H1 (cell line): ENCODE measurements around the gene FGF19. TPM values are rescaled to one million over a fixed set of nuclear protein-coding genes. Genes with fewer than 3 reads are reported as not detected.

Source experiments
- CTCF ChIA-PET: fragments of 300-600 bp; sonication (Branson Sonifier 250); formaldehyde crosslinking; loops from one replicate; lab custom pipeline; 2021; ENCODE audit not compliant: partially characterized antibody; lab: Charles Lee
- POLR2A ChIA-PET: fragments of 300-600 bp; sonication (Branson Sonifier 250); formaldehyde crosslinking; loops from one replicate; lab custom pipeline; 2021; ENCODE audit warnings: inconsistent platforms; ENCODE audit not compliant: partially characterized antibody; lab: Charles Lee
- DNase-seq, 2 experiments: peaks; one replicate each; pipeline versions ENCODE4 v3.0.0 to v3.0.0-alpha.2; 2010 to 2022; ENCODE audit warnings: low spot score in 2 of 2, low read depth in 1 of 2, mixed read lengths in 1 of 2
- FAIRE-seq: peaks from 2 replicates; lab custom pipeline; 2011; peaks lifted over from hg19 to GRCh38; lab: Jason Lieb, UNC
- H2AFZ ChIP-seq: 2 replicates; pipeline ENCODE4 v1.8.1; 2012; ENCODE audit warnings: low read length, inconsistent platforms
- H2AK5ac ChIP-seq: 2 replicates; pipeline ENCODE4 v1.6.1; 2013; ENCODE audit warnings: low read depth, low read length
- H2BK120ac ChIP-seq: replicated peaks from 2 replicates; pipeline ENCODE3; 2013; ENCODE audit warnings: low read depth, low read length, inconsistent platforms
- H2BK12ac ChIP-seq: 2 replicates; pipeline ENCODE4 v1.6.1; 2013; ENCODE audit warnings: low read depth, low read length
- H2BK15ac ChIP-seq: 2 replicates; pipeline ENCODE4 v1.6.1; 2013; ENCODE audit warnings: low read length
- H2BK20ac ChIP-seq: 2 replicates; pipeline ENCODE4 v1.6.1; 2013; ENCODE audit warnings: low read length
- H2BK5ac ChIP-seq: 2 replicates; pipeline ENCODE4 v1.6.1; 2013; ENCODE audit warnings: low read depth, low read length
- H3K14ac ChIP-seq: 2 replicates; pipeline ENCODE4 v1.6.1; 2013; ENCODE audit warnings: inconsistent platforms; ENCODE audit not compliant: insufficient read length
- H3K18ac ChIP-seq: 2 replicates; pipeline ENCODE4 v1.6.1; 2013; ENCODE audit warnings: low read length; ENCODE audit errors: extremely low read depth
- H3K23ac ChIP-seq: 2 replicates; pipeline ENCODE4 v1.6.1; 2013; ENCODE audit warnings: inconsistent platforms; ENCODE audit not compliant: insufficient read length
- H3K23me2 ChIP-seq: 2 replicates; pipeline ENCODE4 v1.6.1; 2013; ENCODE audit warnings: low read depth, low read length
- H3K27ac ChIP-seq: 2 replicates; pipeline ENCODE4 v1.6.1; 2011; ENCODE audit warnings: low read depth, low read length, inconsistent platforms
- H3K27me3 ChIP-seq, 4 experiments: replicated peaks in 1 of 4; 1 replicate in 1 of 4; 2 replicates in 3 of 4; pipeline versions ENCODE4 v1.6.1 to v1.8.1; 2011 to 2013; ENCODE audit warnings: low read length in 3 of 4, mild to moderate bottlenecking in 3 of 4, inconsistent platforms in 2 of 4, mixed read lengths in 2 of 4, moderate library complexity in 1 of 4; ENCODE audit not compliant: control insufficient read depth in 3 of 4, insufficient read depth in 3 of 4; ENCODE audit errors: extremely low read depth in 1 of 4
- H3K36me3 ChIP-seq, 4 experiments: 2 replicates each; pipeline versions ENCODE4 v1.6.1 to v1.8.1; 2011 to 2013; ENCODE audit warnings: mild to moderate bottlenecking in 4 of 4, low read length in 3 of 4, moderate library complexity in 2 of 4, control low read depth in 1 of 4, inconsistent platforms in 1 of 4; ENCODE audit not compliant: insufficient read depth in 4 of 4, control insufficient read depth in 2 of 4
- H3K4ac ChIP-seq: replicated peaks from 2 replicates; pipeline ENCODE3; 2013; ENCODE audit warnings: low read length, low read depth, mixed read lengths, inconsistent platforms; ENCODE audit not compliant: insufficient read length
- H3K4me1 ChIP-seq, 4 experiments: replicated peaks in 1 of 4; 1 replicate in 1 of 4; 2 replicates in 3 of 4; pipeline versions ENCODE4 v1.6.1 to v1.8.1; 2011 to 2013; ENCODE audit warnings: low read length in 3 of 4, inconsistent platforms in 2 of 4, mixed read lengths in 1 of 4; ENCODE audit not compliant: insufficient read depth in 4 of 4, control insufficient read depth in 3 of 4
- H3K4me2 ChIP-seq, 2 experiments: 2 replicates each; pipeline versions ENCODE4 v1.6.1 to v1.8.1; 2011 to 2013; ENCODE audit warnings: low read depth in 2 of 2, low read length in 2 of 2, control low read depth in 1 of 2, inconsistent platforms in 1 of 2, mild to moderate bottlenecking in 1 of 2; ENCODE audit not compliant: insufficient read depth in 1 of 2
- H3K4me3 ChIP-seq, 4 experiments: fragments of 200-600, 300-600 bp in 1 of 4; sonication (generic), shearing (Covaris generic), sonication (Bioruptor Twin) in 1 of 4; 2 replicates each; pipeline versions ENCODE4 v1.5.1 to v1.8.1; 2011 to 2016; ENCODE audit warnings: low read length in 4 of 4, low read depth in 3 of 4, control low read depth in 2 of 4, inconsistent platforms in 2 of 4, mild to moderate bottlenecking in 2 of 4, mixed read lengths in 1 of 4, moderate library complexity in 1 of 4; ENCODE audit not compliant: insufficient read depth in 2 of 4; ENCODE audit errors: extremely low read depth in 1 of 4
- H3K56ac ChIP-seq: replicated peaks from 2 replicates; pipeline ENCODE3; 2013; ENCODE audit warnings: low read depth, mild to moderate bottlenecking, mixed read lengths, low read length, inconsistent platforms; ENCODE audit not compliant: insufficient read length
- H3K79me1 ChIP-seq: 2 replicates; pipeline ENCODE4 v1.6.1; 2013; ENCODE audit warnings: low read depth, low read length, control low read depth
- H3K79me2 ChIP-seq, 2 experiments: 2 replicates each; pipeline versions ENCODE4 v1.6.1 to v1.8.1; 2012 to 2013; ENCODE audit warnings: low read length in 2 of 2, mild to moderate bottlenecking in 2 of 2, inconsistent platforms in 1 of 2; ENCODE audit not compliant: insufficient read depth in 2 of 2, control insufficient read depth in 1 of 2
- H3K9ac ChIP-seq, 4 experiments: replicated peaks in 1 of 4; 1 replicate in 1 of 4; 2 replicates in 3 of 4; pipeline versions ENCODE4 v1.6.1 to v1.8.1; 2011 to 2013; ENCODE audit warnings: low read depth in 3 of 4, low read length in 3 of 4, control low read depth in 2 of 4, mild to moderate bottlenecking in 2 of 4, moderate library complexity in 2 of 4, inconsistent platforms in 1 of 4; ENCODE audit errors: extremely low read depth in 1 of 4
- H3K9me3 ChIP-seq, 2 experiments: 2 replicates each; pipeline versions ENCODE4 v1.6.1 to v1.8.1; 2012 to 2013; ENCODE audit warnings: mild to moderate bottlenecking in 2 of 2, moderate library complexity in 2 of 2, control low read depth in 1 of 2, inconsistent platforms in 1 of 2, low read depth in 1 of 2, low read length in 1 of 2, mixed read lengths in 1 of 2; ENCODE audit not compliant: insufficient read depth in 2 of 2
- H4K20me1 ChIP-seq, 2 experiments: replicated peaks in 1 of 2; 2 replicates each; pipeline versions ENCODE3 to v1.8.1; 2011 to 2013; ENCODE audit warnings: inconsistent platforms in 2 of 2, low read length in 2 of 2, mild to moderate bottlenecking in 1 of 2; ENCODE audit not compliant: insufficient read depth in 2 of 2, control insufficient read depth in 1 of 2
- H4K5ac ChIP-seq: 2 replicates; pipeline ENCODE4 v1.6.1; 2013; ENCODE audit warnings: low read length, low read depth, mixed read lengths, inconsistent platforms; ENCODE audit not compliant: insufficient read length
- H4K8ac ChIP-seq: 2 replicates; pipeline ENCODE4 v1.8.0; 2013; ENCODE audit warnings: mild to moderate bottlenecking, moderate library complexity, low read length, inconsistent platforms; ENCODE audit not compliant: insufficient read depth; ENCODE audit errors: extremely low read depth
- H4K91ac ChIP-seq: replicated peaks from 2 replicates; pipeline ENCODE3; 2013; ENCODE audit warnings: low read length, mixed read lengths, inconsistent platforms; ENCODE audit not compliant: insufficient read length
- BACH1 ChIP-seq: IDR thresholded peaks from 2 replicates; pipeline ENCODE4 v1.6.1; 2012; ENCODE audit warnings: low read length, improper control_type of control experiment
- WGBS, 2 experiments: shearing (Covaris generic) in 1 of 2; methylation state at CpG; one replicate each; pipeline versions ENCODE4 v1.1.6 to v1.1.7; 2013 to 2015; ENCODE audit warnings: low lambda C conversion rate in 2 of 2, mixed read lengths in 2 of 2, inconsistent platforms in 1 of 2, low coverage in 1 of 2, missing lambda C conversion rate in 1 of 2; ENCODE audit not compliant: insufficient replicate concordance in 2 of 2, insufficient coverage in 1 of 2, insufficient read length in 1 of 2; ENCODE audit errors: extremely low coverage in 1 of 2, missing lambda C conversion rate in 1 of 2; 5-methylcytosine and 5-hydroxymethylcytosine counted together
- polyA plus RNA-seq, 7 experiments: library from polyadenylated mRNA; depleted of rRNA in 3 of 7; stranded (reverse) in 5 of 7; unstranded in 2 of 7; fragments of >200 nt in 5 of 7; fragments of 200-250 nt in 2 of 7; gene quantifications; 1 replicate in 5 of 7; 2 replicates in 1 of 7; 4 replicates in 1 of 7; pipeline versions ENCODE4 v1.2.1 to v1.2.3, GENCODE V29; 2011 to 2013; ENCODE audit warnings: missing spikeins in 2 of 7, mixed read lengths in 2 of 7
- total RNA-seq: library from RNA; stranded (reverse); fragmentation: NEBNext Ultra II Directional; extraction: Animal tissue kit (Norgen Biotek cat#: 25700); gene quantifications from 2 replicates; pipeline ENCODE4 v1.2.1, GENCODE V29; 2021

FGF19 gene
- total and polyA plus RNA-seq, 2 of the 8 experiments (the other 6 are each of a cell fraction or from before 2014, with no cell fraction given) = 9.6 to 14.8 TPM

- H2BK20ac ChIP-seq = no peak overlapping the region
- peaks cover 0 to 10% (median 4%) of the 10 kb centered on the region in 4 experiments; a peak in 3 of 8 replicates for H3K36me3 ChIP-seq
- no peaks in the 10 kb centered on the region for H3K9me3 ChIP-seq
- H2AK5ac ChIP-seq = no peak overlapping the region
- no peak overlapping the region for H3K4ac ChIP-seq
- H3K56ac ChIP-seq = no peak overlapping the region
- H3K79me1 ChIP-seq = no peaks in the 10 kb centered on the region; the same call in 1 of the 2 replicates
- H3K4me2 ChIP-seq = no peak overlapping the region
- peaks cover 0 to 5% (median 3%) of the 10 kb centered on the region in 4 experiments; a peak in 3 of 7 replicates for H3K27me3 ChIP-seq
- H3K23me2 ChIP-seq = peaks cover 3% of the 10 kb centered on the region; the same call in 1 of the 2 replicates
- no peak overlapping the region for H4K8ac ChIP-seq
- no peak overlapping the region for H3K27ac ChIP-seq
- no peak overlapping the region for H3K23ac ChIP-seq
- H3K4me3 ChIP-seq = no peak overlapping the region
- H2BK120ac ChIP-seq = no peak overlapping the region
- H2BK15ac ChIP-seq = no peak overlapping the region
- peaks cover 6 to 25% (median 12%) of the 10 kb centered on the region in 4 experiments; a peak in 6 of 7 replicates for H3K4me1 ChIP-seq
- ChIA-PET POLR2A (interaction anchor here (1.5 to 4.2 kb wide), 2 partner anchors 11 kb away, joined by 5 to 23 read pairs; no protein-coding TSS in a partner anchor), CTCF (interaction anchor here (1.1 to 1.2 kb wide), 2 partner anchors 11 to 255 kb away, joined by 3 to 4 read pairs; no protein-coding TSS in a partner anchor)
- no peak overlapping the region for H3K14ac ChIP-seq
- no peaks in the 10 kb centered on the region for H3K79me2 ChIP-seq
- peaks cover 1 to 5% of the 10 kb centered on the region in 2 experiments for H4K20me1 ChIP-seq
- no peak overlapping the region for H3K9ac ChIP-seq
- H2BK5ac ChIP-seq = no peak overlapping the region
- no peak overlapping the region for H4K91ac ChIP-seq
- WGBS, 2 experiments = 94% methylated on average over 2 of the region's 2 CpGs; no CpG with 5 or more reads in 1 of the 2 experiments
- no peak overlapping the region for H2BK12ac ChIP-seq
- H4K5ac ChIP-seq = no peak overlapping the region
- H2AFZ ChIP-seq = no peak overlapping the region
- H3K18ac ChIP-seq = no peak overlapping the region
- DNase-seq (no peak), FAIRE-seq (no peak)
- no peak for TF ChIP-seq BACH1
Observed at GRCh38 chr11:69698362-69698761, 5.5 kb downstream of the FGF19 start.
